Prostate gland (tissue), 2 donors: ENCODE measurements around the gene PTPN1. TPM values are rescaled to one million over a fixed set of nuclear protein-coding genes. Genes with fewer than 3 reads are reported as not detected.

Source experiments
- DNase-seq: peaks from one replicate; pipeline ENCODE4 v3.0.0-alpha.2; 2019; ENCODE audit warnings: low spot score
- H3K27ac ChIP-seq, 2 donors: fragments of 200-600 bp; sonication (generic); 2 replicates each; pipeline ENCODE4 v1.5.1; 2017 to 2019
- H3K27me3 ChIP-seq: fragments of 200-600 bp; sonication (generic); replicated peaks from 2 replicates; pipeline ENCODE4 v1.5.1; 2019; ENCODE audit not compliant: insufficient read depth
- H3K36me3 ChIP-seq, 2 donors: fragments of 200-600 bp; sonication (generic); 1 replicate in 1 of 2; 2 replicates in 1 of 2; pipeline versions ENCODE4 v1.5.1 to v1.8.1; 2017 to 2019
- H3K4me1 ChIP-seq: fragments of 200-600 bp; sonication (generic); replicated peaks from 2 replicates; pipeline ENCODE4 v1.5.1; 2019
- H3K4me3 ChIP-seq, 2 donors: fragments of 200-600 bp; sonication (generic); 2 replicates each; pipeline ENCODE4 v1.5.1; 2017 to 2019
- H3K9me3 ChIP-seq: fragments of 200-600 bp; sonication (generic); 2 replicates; pipeline ENCODE4 v1.5.1; 2017
- CTCF ChIP-seq, 4 experiments: fragments of 200-600 bp in 2 of 4; fragments of 450-650 bp in 2 of 4; sonication (generic) in 2 of 4; IDR thresholded peaks; 1 replicate in 3 of 4; 2 replicates in 1 of 4; pipeline ENCODE4 v1.5.1; 2016 to 2019; ENCODE audit warnings: antibody characterized with exemption in 4 of 4, mild to moderate bottlenecking in 2 of 4, moderate library complexity in 2 of 4
- POLR2A ChIP-seq: fragments of 450-650 bp; IDR thresholded peaks from one replicate; pipeline ENCODE4 v1.6.1; 2016; ENCODE audit warnings: antibody characterized with exemption, mild to moderate bottlenecking
- POLR2AphosphoS5 ChIP-seq: sonication (generic); formaldehyde crosslinking; IDR thresholded peaks from one replicate; pipeline ENCODE4 v1.6.1; 2017; ENCODE audit warnings: antibody characterized with exemption
- WGBS: methylation state at CpG from one replicate; pipeline ENCODE4 v1.1.5; 2018; 5-methylcytosine and 5-hydroxymethylcytosine counted together
- intact Hi-C: fragments of 100-400 bp; cut with DNase I; formaldehyde crosslinking; loops from one replicate; pipeline ENCODE4 v1.14.2; 2022
- total RNA-seq, 2 donors: library from RNA; depleted of rRNA; stranded (reverse); fragments of >200 nt; gene quantifications; one replicate each; pipeline ENCODE4 v1.1.0, GENCODE V29; 2016

Gene PTPN1
- total RNA-seq, 2 donors from 2014 or later: 28.5 to 46.6 TPM

GRCh38 chr20:50558483-50558925 lies 48.3 kb downstream of the PTPN1 start:
- no peaks in the 10 kb centered on the region for H3K36me3 ChIP-seq
- H3K4me3 ChIP-seq: no peak overlapping the region
- H3K27ac ChIP-seq: no peak overlapping the region
- H3K9me3 ChIP-seq: no peaks in the 10 kb centered on the region
- intact Hi-C loops: no loop called here
- no peak for TF ChIP-seq POLR2AphosphoS5
- TF ChIP-seq CTCF (IDR thresholded peaks at IDR 0.05): no peak
- no peak for TF ChIP-seq POLR2A
- no peak for DNase-seq
- H3K27me3 ChIP-seq: no peaks in the 10 kb centered on the region
- H3K4me1 ChIP-seq: no peaks in the 10 kb centered on the region
- 67% methylated on average over 4 of the region's 4 CpGs for WGBS

GRCh38 chr20:50559149-50559548 lies 49.0 kb downstream of the PTPN1 start:
- H3K4me1 ChIP-seq: no peaks in the 10 kb centered on the region
- H3K9me3 ChIP-seq: no peaks in the 10 kb centered on the region
- H3K27me3 ChIP-seq: no peaks in the 10 kb centered on the region
- no peak overlapping the region for H3K27ac ChIP-seq
- DNase-seq: no peak
- no peak for TF ChIP-seq CTCF (IDR thresholded peaks at IDR 0.05)
- no peak for TF ChIP-seq POLR2A
- no peak for TF ChIP-seq POLR2AphosphoS5
- no peaks in the 10 kb centered on the region for H3K36me3 ChIP-seq
- no peak overlapping the region for H3K4me3 ChIP-seq
- WGBS: 96% methylated on average over 6 of the region's 6 CpGs
- intact Hi-C loops: no loop called here

- Histone ChIP-seq H3K4me1 (no peaks in the 10 kb centered on the region), H3K27me3 (no peaks in the 10 kb centered on the region), H3K9me3 (no peaks in the 10 kb centered on the region), H3K4me3 (no peak overlapping the region), H3K36me3 (no peaks in the 10 kb centered on the region), H3K27ac (no peak overlapping the region)
- 77% methylated on average over 8 of the region's 8 CpGs for WGBS
- intact Hi-C loops: no loop called here
- no peak for TF ChIP-seq CTCF (IDR thresholded peaks at IDR 0.05)
- TF ChIP-seq POLR2A: no peak
- no peak for TF ChIP-seq POLR2AphosphoS5
- DNase-seq: no peak
Measured at GRCh38 chr20:50559856-50560638, 49.9 kb downstream of the PTPN1 start.

- no peaks in the 10 kb centered on the region for H3K4me1 ChIP-seq
- H3K36me3 ChIP-seq: no peaks in the 10 kb centered on the region
- intact Hi-C loops: no loop called here
- 63% methylated on average over 5 of the region's 5 CpGs for WGBS
- no peaks in the 10 kb centered on the region for H3K27me3 ChIP-seq
- no peak for DNase-seq
- H3K4me3 ChIP-seq: no peak overlapping the region
- TF ChIP-seq CTCF (IDR thresholded peaks at IDR 0.05) (no peak), POLR2AphosphoS5 (no peak), POLR2A (no peak)
- H3K27ac ChIP-seq: peak overlapping the region; percentile 26 to 44
- no peaks in the 10 kb centered on the region for H3K9me3 ChIP-seq
Measured at GRCh38 chr20:50560867-50561266, 50.7 kb downstream of the PTPN1 start.
